GM12875 (cell line): ENCODE measurements around the gene TRAF2.
"Not testable (repeated sequence)": the region's sequence is repeated elsewhere in the genome, so short reads cannot be mapped to it uniquely, and the experiment has no call there.

Experiments
- H3K4me3 ChIP-seq: one replicate; pipeline ENCODE4 v1.5.1; 2011; ENCODE audit warnings: low read depth, low read length, control low read depth
- CTCF ChIP-seq: IDR thresholded peaks from 2 replicates; pipeline ENCODE4 v1.5.1; 2011; ENCODE audit warnings: low read depth, mild to moderate bottlenecking, control low read depth, inconsistent platforms, low read length, moderate library complexity, borderline replicate concordance; ENCODE audit not compliant: insufficient read depth

TRAF2 gene

GRCh38 chr9:136840877-136841645 is 45.3 kb upstream of the TRAF2 start:
- TF ChIP-seq CTCF = no peak
- H3K4me3 ChIP-seq = no peak overlapping the region

- not testable (repeated sequence) for H3K4me3 ChIP-seq
These were observed 44.5 kb upstream of the TRAF2 start for GRCh38 chr9:136841646-136842379.

DNA sequence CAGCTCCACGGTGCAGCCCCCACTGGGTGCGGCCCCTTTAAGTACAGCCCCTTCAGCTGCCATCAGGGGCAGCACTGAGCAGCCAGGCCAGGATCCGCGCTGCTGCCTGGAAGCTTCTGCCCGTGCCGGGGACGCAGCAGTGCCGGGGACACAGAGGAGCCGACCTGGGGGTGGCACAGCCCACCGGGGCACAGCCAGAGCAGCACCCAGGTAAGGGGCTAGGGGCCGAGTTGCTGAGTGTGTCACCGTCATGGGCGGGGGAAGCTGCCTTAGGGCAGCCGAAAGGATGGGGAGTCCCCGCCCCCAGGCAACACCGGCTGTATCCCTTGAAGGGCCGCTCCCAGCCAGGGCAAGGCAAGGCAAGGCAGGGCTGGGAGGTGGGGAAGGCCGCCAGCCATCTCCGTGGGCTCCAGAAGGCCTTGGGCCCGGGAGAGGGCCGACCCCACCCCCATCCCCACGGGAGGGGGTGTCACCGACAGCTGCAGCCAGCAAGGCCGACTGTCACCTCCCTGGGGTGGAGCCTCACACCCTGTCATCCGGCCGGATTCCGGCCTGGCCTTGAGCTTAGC is 43.9 kb upstream of the TRAF2 start, which contains the start of gene AJM1:
AJM1 (plus strand) TSS at position 99 of the 569 bp plus-strand sequence. CDS start 1,937 bp downstream, outside the sequence.
- H3K4me3 ChIP-seq = peak within 1 kb of the TSS; percentile 43
- peak; percentile 95 for TF ChIP-seq CTCF

DNA sequence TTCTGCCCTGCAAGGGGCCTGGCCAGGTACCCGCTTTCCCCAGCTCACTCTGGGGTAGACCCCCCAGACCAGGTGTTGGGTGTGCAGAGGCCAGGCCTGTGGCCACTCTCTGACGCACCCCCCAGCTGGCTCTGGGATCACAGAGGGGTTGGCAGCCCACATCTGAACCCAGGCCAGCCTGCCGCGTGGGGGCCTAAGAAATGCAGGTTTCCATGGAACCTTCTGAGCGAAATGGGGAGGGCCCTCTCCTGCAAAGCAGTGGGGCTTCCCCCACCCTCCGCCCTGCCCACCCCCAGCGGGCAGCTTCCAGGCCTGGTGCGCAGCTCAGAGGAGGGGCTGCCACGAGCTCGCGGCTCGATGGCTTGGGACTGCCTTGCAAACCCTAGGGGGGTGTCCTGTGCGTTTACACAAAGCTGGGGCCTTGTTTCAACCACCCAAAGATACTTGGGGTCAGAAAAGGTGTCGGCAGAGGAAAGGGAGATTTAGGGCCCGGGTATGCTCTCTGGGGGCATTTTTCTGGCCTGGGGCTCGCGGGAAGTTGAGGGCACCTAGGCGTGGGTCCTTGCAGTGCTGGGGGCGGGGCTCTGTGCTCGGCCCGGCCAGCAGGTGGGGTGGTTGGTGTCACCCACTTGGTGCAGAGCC is 43.0 kb upstream of the TRAF2 start:
- not testable (repeated sequence) for H3K4me3 ChIP-seq

DNA sequence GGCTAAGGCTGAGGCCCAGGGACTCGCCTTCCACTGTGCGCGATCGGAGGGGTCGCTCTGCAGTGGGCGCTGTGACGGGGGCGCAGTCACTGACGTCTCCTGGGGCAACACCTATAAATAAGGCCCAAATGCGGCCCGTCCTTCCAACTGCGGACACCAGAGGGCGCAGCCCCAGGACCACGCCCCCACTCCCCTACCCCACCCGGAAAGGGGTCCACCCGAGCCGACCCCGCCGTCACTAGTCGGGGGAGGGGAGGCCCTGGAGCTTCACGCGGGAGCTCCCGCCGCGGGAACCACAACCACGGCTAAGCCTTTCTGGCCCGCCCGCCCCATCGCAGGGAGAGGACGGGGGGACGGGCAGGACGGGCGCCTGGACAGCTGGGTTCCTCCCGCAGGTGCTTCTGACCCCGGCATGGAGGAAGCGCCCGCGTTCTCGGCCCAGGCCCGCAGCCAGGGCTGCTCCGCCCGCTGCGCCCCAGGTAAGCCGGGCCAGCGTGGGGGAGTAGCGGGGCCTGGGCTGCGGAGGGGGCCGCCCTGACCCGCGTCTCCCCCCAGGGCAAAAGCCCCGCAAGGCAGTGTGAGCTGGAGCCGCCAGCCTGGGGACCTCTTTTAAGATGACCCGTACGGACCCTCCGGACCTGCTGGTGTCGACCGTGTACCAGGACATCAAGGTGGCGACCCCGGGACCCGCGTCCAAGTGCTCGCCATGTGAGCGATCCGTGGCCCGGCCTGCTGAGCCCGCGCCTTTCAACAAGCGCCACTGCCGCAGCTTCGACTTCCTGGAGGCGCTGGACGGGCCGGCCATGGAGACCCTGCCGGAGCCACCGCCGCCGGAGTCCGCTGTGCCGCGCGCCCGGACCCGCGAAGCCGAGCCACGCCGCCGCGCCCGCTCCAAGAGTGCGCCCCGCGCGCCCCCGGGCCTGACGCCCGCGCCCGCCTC is 42.2 kb upstream of the TRAF2 start:
- peak; percentile 59 for TF ChIP-seq CTCF
- not testable (repeated sequence) for H3K4me3 ChIP-seq

GRCh38 chr9:136844761-136845464 is 41.4 kb upstream of the TRAF2 start:
- TF ChIP-seq CTCF = no peak
- no peak overlapping the region for H3K4me3 ChIP-seq
